Measurements from ENCODE around the gene IL1RAPL1.

Gene IL1RAPL1

GRCh38 chrX:28960063-28960462, 372.8 kb downstream of the IL1RAPL1 start:
- Histone ChIP-seq H3K4me2 (ENCODE audit: low read depth, low read length, poor library complexity, severe bottlenecking) (no peak overlapping the region), H4K20me1 (ENCODE audit: insufficient read depth, low read length, poor library complexity, severe bottlenecking) (no peaks in the 10 kb centered on the region), H3K36me3 (ENCODE audit: insufficient read depth, low read length) (no peaks in the 10 kb centered on the region), H3K4me3 (ENCODE audit: low read length, poor library complexity, severe bottlenecking) (no peak overlapping the region), H3K79me2 (ENCODE audit: insufficient read depth, low read length) (no peaks in the 10 kb centered on the region), H3K4me1 (ENCODE audit: insufficient read depth, low read length, poor library complexity, severe bottlenecking) (no peaks in the 10 kb centered on the region), H3K9me3 (ENCODE audit: insufficient read depth, low read depth, low read length) (no peaks in the 10 kb centered on the region), H3K9ac (ENCODE audit: low read depth, low read length, poor library complexity, severe bottlenecking) (no peak overlapping the region), H3K9me2 (replicated peaks; ENCODE audit: low read depth, low read length) (no peaks in the 10 kb centered on the region), H2AFZ (ENCODE audit: low read length) (no peak overlapping the region), H3K27me3 (ENCODE audit: insufficient read depth, low read length, poor library complexity, severe bottlenecking) (no peaks in the 10 kb centered on the region), H3F3A (ENCODE audit: low read depth) (no peaks in the 10 kb centered on the region)
- TF ChIP-seq CTCF (conservative IDR thresholded peaks at IDR 0.05; ENCODE audit: low read length), result no peak
- no peak for TF ChIP-seq EZH2phosphoT487 (IDR thresholded peaks at IDR 0.05; ENCODE audit: borderline replicate concordance)

GRCh38 chrX:28966331-28966730, 379.1 kb downstream of the IL1RAPL1 start:
- Histone ChIP-seq H3F3A (ENCODE audit: low read depth) (no peaks in the 10 kb centered on the region), H4K20me1 (ENCODE audit: insufficient read depth, low read length, poor library complexity, severe bottlenecking) (no peaks in the 10 kb centered on the region), H3K9ac (ENCODE audit: low read depth, low read length, poor library complexity, severe bottlenecking) (no peak overlapping the region), H3K79me2 (ENCODE audit: insufficient read depth, low read length) (no peaks in the 10 kb centered on the region), H3K36me3 (ENCODE audit: insufficient read depth, low read length) (no peaks in the 10 kb centered on the region), H2AFZ (ENCODE audit: low read length) (no peak overlapping the region), H3K9me3 (ENCODE audit: insufficient read depth, low read depth, low read length) (no peaks in the 10 kb centered on the region), H3K4me1 (ENCODE audit: insufficient read depth, low read length, poor library complexity, severe bottlenecking) (no peaks in the 10 kb centered on the region), H3K27me3 (ENCODE audit: insufficient read depth, low read length, poor library complexity, severe bottlenecking) (no peaks in the 10 kb centered on the region), H3K4me2 (ENCODE audit: low read depth, low read length, poor library complexity, severe bottlenecking) (no peak overlapping the region), H3K9me2 (replicated peaks; ENCODE audit: low read depth, low read length) (no peaks in the 10 kb centered on the region), H3K4me3 (ENCODE audit: low read length, poor library complexity, severe bottlenecking) (no peak overlapping the region)
- TF ChIP-seq EZH2phosphoT487 (IDR thresholded peaks at IDR 0.05; ENCODE audit: borderline replicate concordance) (no peak), CTCF (conservative IDR thresholded peaks at IDR 0.05; ENCODE audit: low read length) (no peak)

- Histone ChIP-seq H2AFZ (ENCODE audit: low read length) (no peak overlapping the region), H3K79me2 (ENCODE audit: insufficient read depth, low read length) (no peaks in the 10 kb centered on the region), H3K36me3 (ENCODE audit: insufficient read depth, low read length) (no peaks in the 10 kb centered on the region), H3K4me1 (ENCODE audit: insufficient read depth, low read length, poor library complexity, severe bottlenecking) (no peaks in the 10 kb centered on the region), H3K9me3 (ENCODE audit: insufficient read depth, low read depth, low read length) (no peaks in the 10 kb centered on the region), H3F3A (ENCODE audit: low read depth) (no peaks in the 10 kb centered on the region), H3K4me3 (ENCODE audit: low read length, poor library complexity, severe bottlenecking) (no peak overlapping the region), H3K9ac (ENCODE audit: low read depth, low read length, poor library complexity, severe bottlenecking) (no peak overlapping the region), H3K9me2 (replicated peaks; ENCODE audit: low read depth, low read length) (no peaks in the 10 kb centered on the region), H4K20me1 (ENCODE audit: insufficient read depth, low read length, poor library complexity, severe bottlenecking) (no peaks in the 10 kb centered on the region), H3K4me2 (ENCODE audit: low read depth, low read length, poor library complexity, severe bottlenecking) (no peak overlapping the region), H3K27me3 (ENCODE audit: insufficient read depth, low read length, poor library complexity, severe bottlenecking) (no peaks in the 10 kb centered on the region)
- TF ChIP-seq CTCF (conservative IDR thresholded peaks at IDR 0.05; ENCODE audit: low read length) (no peak), EZH2phosphoT487 (IDR thresholded peaks at IDR 0.05; ENCODE audit: borderline replicate concordance) (no peak)
Observed at GRCh38 chrX:28969126-28969525, 381.9 kb downstream of the IL1RAPL1 start.
